AG04449 (cell line): ENCODE data around the gene HDGFL2.
A peak's percentile ranks its signal among the peaks of the same experiment; 100 is the strongest.

Experiments used
- CTCF ChIA-PET: fragments of 350-600 bp; formaldehyde crosslinking; extraction: SDS; loops from one replicate; lab custom pipeline; 2021; ENCODE audit warnings: antibody characterized with exemption; lab: Yijun Ruan, JAX
- POLR2A ChIA-PET: fragments of 400-600, 350-600 bp; formaldehyde crosslinking; extraction: SDS; loops from one replicate; lab custom pipeline; 2020; ENCODE audit warnings: antibody characterized with exemption, inconsistent platforms; lab: Yijun Ruan, JAX
- DNase-seq: peaks from one replicate; pipeline ENCODE4 v3.0.0-alpha.2; 2010; ENCODE audit warnings: low read depth, low spot score
- H3K4me3 ChIP-seq: 2 replicates; pipeline ENCODE4 v1.5.1; 2011; ENCODE audit warnings: low read depth, mild to moderate bottlenecking, control low read depth, low read length
- TF ChIP-seq, protein P1 (sequence below): IDR thresholded peaks from one replicate; pipeline ENCODE4 v1.5.1; 2011; ENCODE audit warnings: mild to moderate bottlenecking, moderate library complexity, low read length, control low read depth, inconsistent platforms; ENCODE audit not compliant: insufficient read depth; ENCODE audit errors: missing control alignments

The HDGFL2 gene

DNA sequence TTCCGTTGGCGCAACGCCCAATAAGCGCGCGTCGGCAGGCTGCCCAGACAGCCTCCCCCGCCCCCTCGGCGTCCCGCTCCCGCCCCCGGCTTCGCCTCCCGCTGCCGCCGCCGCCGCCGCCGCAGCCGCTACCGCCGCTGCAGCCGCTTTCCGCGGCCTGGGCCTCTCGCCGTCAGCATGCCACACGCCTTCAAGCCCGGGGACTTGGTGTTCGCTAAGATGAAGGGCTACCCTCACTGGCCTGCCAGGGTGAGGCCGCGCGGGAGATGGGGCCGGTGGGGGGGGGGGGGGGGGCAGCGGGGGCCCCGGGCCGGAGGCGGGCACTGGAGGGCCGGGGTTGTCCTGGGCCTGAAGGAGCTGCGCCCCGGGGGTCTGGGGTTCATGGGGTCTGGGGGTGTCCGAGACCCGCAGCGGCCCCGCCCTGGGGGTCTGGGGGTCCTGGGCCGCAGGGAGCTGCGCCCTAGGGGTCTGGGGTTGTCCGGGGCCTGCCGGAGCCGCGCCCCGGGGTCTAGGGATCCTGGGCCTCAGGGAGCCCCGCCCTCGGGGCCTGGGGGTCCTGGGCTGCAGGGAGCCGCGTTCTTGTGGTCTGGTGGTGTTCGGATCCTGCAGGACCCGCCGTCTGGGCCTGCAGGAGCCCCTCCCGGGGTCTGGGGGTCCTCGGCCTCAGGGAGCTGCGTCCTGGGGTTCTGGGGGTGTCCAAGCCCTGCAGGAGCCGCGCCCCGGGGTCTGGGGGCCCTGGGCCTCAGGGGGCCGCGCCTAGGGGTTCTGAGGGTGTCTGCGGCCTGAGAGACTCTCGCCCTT, at the start of gene HDGFL2:
HDGFL2 (plus strand) TSS at position 124 of the 801 bp plus-strand sequence; CDS start at position 178, 54 bp downstream.
- TF ChIP-seq, protein P1, sequence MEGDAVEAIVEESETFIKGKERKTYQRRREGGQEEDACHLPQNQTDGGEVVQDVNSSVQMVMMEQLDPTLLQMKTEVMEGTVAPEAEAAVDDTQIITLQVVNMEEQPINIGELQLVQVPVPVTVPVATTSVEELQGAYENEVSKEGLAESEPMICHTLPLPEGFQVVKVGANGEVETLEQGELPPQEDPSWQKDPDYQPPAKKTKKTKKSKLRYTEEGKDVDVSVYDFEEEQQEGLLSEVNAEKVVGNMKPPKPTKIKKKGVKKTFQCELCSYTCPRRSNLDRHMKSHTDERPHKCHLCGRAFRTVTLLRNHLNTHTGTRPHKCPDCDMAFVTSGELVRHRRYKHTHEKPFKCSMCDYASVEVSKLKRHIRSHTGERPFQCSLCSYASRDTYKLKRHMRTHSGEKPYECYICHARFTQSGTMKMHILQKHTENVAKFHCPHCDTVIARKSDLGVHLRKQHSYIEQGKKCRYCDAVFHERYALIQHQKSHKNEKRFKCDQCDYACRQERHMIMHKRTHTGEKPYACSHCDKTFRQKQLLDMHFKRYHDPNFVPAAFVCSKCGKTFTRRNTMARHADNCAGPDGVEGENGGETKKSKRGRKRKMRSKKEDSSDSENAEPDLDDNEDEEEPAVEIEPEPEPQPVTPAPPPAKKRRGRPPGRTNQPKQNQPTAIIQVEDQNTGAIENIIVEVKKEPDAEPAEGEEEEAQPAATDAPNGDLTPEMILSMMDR, result no peak
- no peak for DNase-seq
- peak within 1 kb of the TSS; percentile 77 for H3K4me3 ChIP-seq
- POLR2A ChIA-PET, result interaction anchor here (1.1 kb wide), 2 partner anchors 15 to 18 kb away, joined by 3 to 9 read pairs; partner anchors contain the start of gene UBXN6
- CTCF ChIA-PET, result interaction anchor here (1.0 to 1.3 kb wide), 2 partner anchors 164 kb away, joined by 4 read pairs; no protein-coding TSS in a partner anchor

- TF ChIP-seq, protein P1, result no peak
- H3K4me3 ChIP-seq, result no peak overlapping the region
- ChIA-PET CTCF (interaction anchor here (1.5 to 16.1 kb wide), 2 partner anchors 10 to 22 kb away, joined by 4 to 123 read pairs; partner anchors contain the start of genes CHAF1A and SH3GL1), POLR2A (no interaction called here)
- no peak for DNase-seq
Observed at GRCh38 chr19:4423416-4424126, 48.5 kb upstream of the HDGFL2 start.

- TF ChIP-seq, protein P1, result no peak
- H3K4me3 ChIP-seq, result no peak overlapping the region
- ChIA-PET CTCF (interaction anchor here (1.3 kb wide), 1 partner anchor 25 kb away, joined by 6 read pairs; no protein-coding TSS in a partner anchor), POLR2A (no interaction called here)
- DNase-seq, result peak; percentile 40
Observed at GRCh38 chr19:4425537-4425936, 46.6 kb upstream of the HDGFL2 start.

DNA sequence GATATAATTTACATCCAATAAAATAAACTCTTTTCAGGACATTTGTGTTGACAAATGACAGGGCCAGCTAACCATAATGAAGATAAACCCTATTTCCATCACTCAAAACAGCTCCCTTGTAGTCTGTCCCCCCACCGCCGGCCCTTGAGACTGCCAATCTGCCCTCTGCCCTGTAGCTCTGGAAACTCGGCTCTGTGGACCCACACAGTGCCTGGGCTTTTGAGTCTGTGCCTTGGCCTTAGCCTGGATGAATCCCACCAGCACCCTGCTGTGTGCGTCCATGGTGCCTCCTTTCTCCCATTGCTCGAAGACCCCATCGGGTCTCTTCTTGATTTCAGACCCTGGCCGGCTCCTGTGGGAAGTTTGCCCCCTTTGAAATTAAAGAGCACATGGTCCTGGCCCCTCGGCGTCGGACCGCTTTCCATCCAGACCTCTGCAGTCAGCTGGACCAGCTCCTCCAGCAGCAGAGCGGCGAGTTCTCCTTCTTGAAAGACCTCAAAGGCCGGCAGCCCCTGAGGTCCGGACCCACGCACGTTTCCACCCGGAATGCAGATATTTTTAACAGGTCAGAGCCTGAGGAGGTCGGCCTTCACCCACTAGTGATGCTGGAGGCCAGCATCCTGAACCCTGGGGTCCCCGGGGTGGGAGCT, 43.6 kb upstream of the HDGFL2 start:
- ChIA-PET CTCF (interaction anchor here (3.0 kb wide), 1 partner anchor 28 kb away, joined by 10 read pairs; the partner anchor contains the start of gene SH3GL1), POLR2A (no interaction called here)
- no peak overlapping the region for H3K4me3 ChIP-seq
- no peak for DNase-seq
- TF ChIP-seq, protein P1, result no peak

GRCh38 chr19:4429256-4429655, 42.8 kb upstream of the HDGFL2 start:
- DNase-seq, result no peak
- TF ChIP-seq, protein P1, result no peak
- H3K4me3 ChIP-seq, result no peak overlapping the region
- ChIA-PET POLR2A (no interaction called here), CTCF (interaction anchor here (1.1 to 3.0 kb wide), 2 partner anchors 20 to 28 kb away, joined by 3 to 10 read pairs; partner anchors contain the start of gene SH3GL1)
